T-helper 1 cell treated with Interleukin-12 subunit alpha and Interleukin-12 subunit beta and Interleukin-4 antibody, amounts not matched to agents 30 μg/mL and 1 μg/mL, for 36 hours (primary cell): ENCODE results near the gene GGCX.
"Not testable (repeated sequence)": the region's sequence is repeated elsewhere in the genome, so short reads cannot be mapped to it uniquely, and the experiment has no call there.

Experiments used
- H3K27ac Mint-ChIP-seq: one replicate; pipeline ENCODE4 v1.8.0; 2021; ENCODE audit warnings: mild to moderate bottlenecking, mixed read lengths
- H3K27me3 Mint-ChIP-seq: one replicate; pipeline ENCODE4 v1.8.0; 2021; ENCODE audit warnings: low read depth, mixed read lengths
- H3K36me3 Mint-ChIP-seq: one replicate; pipeline ENCODE4 v1.8.0; 2021; ENCODE audit warnings: low read depth, mixed read lengths
- H3K4me1 Mint-ChIP-seq: one replicate; pipeline ENCODE4 v1.8.0; 2021; ENCODE audit warnings: low read depth, mixed read lengths
- H3K4me3 Mint-ChIP-seq: one replicate; pipeline ENCODE4 v1.8.0; 2021; ENCODE audit warnings: mild to moderate bottlenecking, moderate library complexity, mixed read lengths
- H3K9me3 Mint-ChIP-seq: one replicate; pipeline ENCODE4 v1.8.0; 2021; ENCODE audit warnings: mixed read lengths

GGCX gene

DNA sequence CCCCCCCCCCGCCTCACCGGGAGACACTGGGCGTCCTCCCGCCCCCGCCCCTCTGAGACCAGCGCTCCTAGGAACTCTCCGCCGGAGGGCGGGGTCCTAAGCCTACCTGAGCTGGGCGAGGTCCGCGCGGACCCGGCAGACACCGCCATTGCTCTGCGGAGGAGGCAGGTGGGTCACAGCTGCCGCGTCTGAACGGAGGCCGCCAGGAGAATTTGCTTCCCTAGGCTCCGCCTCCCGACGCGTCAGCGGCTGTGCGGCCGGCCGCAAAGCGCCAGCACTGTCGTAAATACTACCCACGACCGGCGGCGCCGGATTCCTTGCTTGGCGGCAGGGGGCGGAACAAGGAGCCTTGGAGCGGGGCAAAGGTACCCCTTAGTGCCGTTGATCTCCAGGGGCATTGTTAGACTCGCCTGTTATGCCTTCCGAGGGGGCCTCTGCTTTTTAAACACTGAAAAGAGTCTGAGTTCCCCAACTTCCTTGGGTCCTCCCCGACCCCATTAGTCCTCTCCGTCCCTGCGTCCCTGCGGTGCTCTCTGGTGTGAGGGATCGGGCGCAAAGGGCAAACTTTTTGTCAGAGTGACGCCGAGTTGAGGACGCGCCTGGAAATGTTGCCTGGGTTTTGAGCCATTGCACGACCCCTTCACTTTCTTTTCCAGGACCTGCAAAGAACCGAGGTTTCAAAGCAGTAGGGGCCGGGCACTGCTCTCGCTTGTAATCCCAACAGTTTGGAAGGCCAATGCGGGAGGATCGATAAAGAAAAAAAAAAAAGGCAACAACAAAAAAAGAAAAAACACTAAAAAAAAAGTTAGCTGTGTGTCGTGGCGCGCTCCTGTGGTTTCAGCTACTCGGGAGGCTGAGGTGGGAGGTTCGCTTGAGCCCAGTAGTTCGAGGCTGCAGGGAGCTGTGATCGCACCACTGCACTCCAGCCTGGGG lies at the start of gene GGCX:
GGCX (minus strand) TSS at position 214 of the 933 bp plus-strand sequence; CDS start at position 149, 65 bp downstream.
- H3K36me3 Mint-ChIP-seq = no peaks in the 10 kb centered on the region

DNA sequence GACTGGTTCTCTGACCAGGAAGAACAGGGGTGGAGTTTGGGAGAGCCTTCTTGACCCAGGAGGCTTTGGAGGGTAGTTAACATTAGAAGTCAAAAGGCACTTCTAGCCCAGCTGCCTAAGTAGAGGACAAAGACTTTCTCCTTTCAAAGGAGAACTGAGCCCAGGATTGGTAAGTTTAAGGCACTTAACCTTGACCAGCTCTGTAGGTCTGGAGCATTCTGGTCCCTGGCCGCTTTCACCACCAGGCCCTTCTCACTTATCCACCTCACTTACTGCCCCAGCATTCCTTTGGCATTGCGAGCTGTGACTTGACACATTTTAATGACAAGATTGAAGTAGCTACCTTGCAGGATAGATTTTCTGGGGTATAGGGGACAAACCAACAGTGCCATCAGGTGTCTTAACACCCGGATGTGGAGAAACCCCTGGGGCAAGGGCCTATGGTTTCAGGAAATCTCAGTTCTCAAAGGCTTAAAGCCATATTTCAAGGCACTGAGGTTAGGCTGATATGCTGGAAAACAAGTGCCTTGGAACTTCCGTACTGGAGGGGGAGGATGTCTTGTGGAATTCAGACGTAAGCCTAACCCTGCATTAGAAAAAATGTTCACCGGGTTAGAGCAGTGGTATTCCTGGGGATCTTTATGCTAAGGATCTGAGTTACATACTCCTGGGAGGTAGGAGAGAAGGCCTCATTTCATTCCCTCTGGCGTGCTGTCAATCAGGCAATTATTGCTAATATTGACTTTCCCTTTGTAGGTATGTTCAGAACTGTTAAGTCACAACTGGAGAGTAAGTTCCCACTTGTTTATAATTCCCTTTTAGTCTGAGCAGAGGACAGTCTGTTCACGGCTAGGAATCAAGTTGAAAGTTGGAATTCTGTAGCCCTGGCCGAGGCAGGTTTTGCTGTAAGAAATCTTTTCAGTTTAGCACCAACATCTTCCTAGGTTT lies 46.2 kb upstream of the GGCX start:
- Mint-ChIP-seq H3K36me3 (peaks cover 21% of the 10 kb centered on the region), H3K4me3 (no peak overlapping the region), H3K27me3 (peaks cover 3% of the 10 kb centered on the region), H3K27ac (no peak overlapping the region), H3K4me1 (peaks cover 29% of the 10 kb centered on the region), H3K9me3 (no peaks in the 10 kb centered on the region)

More for the DNA sequence above, at the start of gene GGCX:
- H3K27me3 Mint-ChIP-seq = peaks cover 4% of the 10 kb centered on the region
- H3K27ac Mint-ChIP-seq = peak within 1 kb of the TSS; percentile 93
- H3K4me1 Mint-ChIP-seq = peaks cover 22% of the 10 kb centered on the region
- peak within 1 kb of the TSS; percentile 91 for H3K4me3 Mint-ChIP-seq
- no peaks in the 10 kb centered on the region for H3K9me3 Mint-ChIP-seq

DNA sequence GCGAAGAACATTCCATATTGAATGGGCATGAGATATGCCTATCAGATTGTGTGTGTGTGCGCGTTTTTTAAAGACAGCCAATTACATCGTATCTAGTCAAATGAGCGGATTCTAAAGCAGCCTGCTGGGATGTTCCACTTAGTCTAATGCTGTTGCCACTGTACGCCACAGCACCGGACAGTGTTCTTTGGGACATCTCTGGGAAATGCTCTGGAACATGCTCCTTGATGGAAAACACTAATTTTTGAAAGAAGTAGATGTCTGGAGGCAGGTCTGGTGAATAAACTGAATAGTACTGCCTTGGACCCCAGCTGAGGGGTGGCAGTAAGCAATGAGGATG lies 44.8 kb upstream of the GGCX start:
- H3K27ac Mint-ChIP-seq = no peak overlapping the region

DNA sequence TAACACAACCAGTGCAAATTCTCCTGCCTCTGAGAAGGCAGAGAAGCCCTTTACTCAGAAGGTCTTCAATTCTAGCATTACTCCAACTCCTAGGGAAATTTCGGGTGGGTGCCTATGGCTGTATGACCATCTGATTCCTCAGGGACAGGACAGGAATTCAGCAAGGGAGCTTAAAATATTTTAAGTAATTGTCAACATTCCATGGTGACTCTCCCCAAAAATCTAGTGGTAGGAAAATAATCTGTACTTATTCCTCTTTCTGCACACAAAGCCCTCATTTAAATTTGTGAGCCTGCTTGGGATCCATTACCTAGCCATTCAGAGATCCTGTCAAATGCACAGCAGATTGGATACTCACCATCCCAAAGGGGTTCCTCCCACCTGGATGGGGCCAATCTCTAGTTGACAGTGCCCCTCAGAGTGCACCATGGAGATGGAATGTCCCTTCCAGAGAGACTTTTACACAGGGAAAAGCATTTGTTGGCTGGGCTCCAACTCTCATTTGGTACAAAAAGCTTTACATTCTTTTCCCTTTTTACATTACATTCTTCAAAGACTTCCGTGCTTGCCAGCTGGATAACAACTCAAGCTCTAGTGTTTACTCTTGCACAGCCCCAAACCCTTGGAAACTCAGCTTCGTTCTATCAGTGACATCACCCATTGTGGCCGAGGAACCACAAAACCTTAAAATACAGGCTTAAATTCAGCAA lies 44.3 kb upstream of the GGCX start:
- Mint-ChIP-seq H3K27me3 (peaks cover 3% of the 10 kb centered on the region), H3K4me3 (no peak overlapping the region), H3K4me1 (peaks cover 25% of the 10 kb centered on the region), H3K9me3 (no peaks in the 10 kb centered on the region), H3K36me3 (peaks cover 20% of the 10 kb centered on the region), H3K27ac (no peak overlapping the region)

More for the DNA sequence above, 44.8 kb upstream of the GGCX start:
- Mint-ChIP-seq H3K4me1 (peaks cover 26% of the 10 kb centered on the region), H3K36me3 (peaks cover 20% of the 10 kb centered on the region), H3K27me3 (peaks cover 3% of the 10 kb centered on the region), H3K4me3 (no peak overlapping the region), H3K9me3 (no peaks in the 10 kb centered on the region)

DNA sequence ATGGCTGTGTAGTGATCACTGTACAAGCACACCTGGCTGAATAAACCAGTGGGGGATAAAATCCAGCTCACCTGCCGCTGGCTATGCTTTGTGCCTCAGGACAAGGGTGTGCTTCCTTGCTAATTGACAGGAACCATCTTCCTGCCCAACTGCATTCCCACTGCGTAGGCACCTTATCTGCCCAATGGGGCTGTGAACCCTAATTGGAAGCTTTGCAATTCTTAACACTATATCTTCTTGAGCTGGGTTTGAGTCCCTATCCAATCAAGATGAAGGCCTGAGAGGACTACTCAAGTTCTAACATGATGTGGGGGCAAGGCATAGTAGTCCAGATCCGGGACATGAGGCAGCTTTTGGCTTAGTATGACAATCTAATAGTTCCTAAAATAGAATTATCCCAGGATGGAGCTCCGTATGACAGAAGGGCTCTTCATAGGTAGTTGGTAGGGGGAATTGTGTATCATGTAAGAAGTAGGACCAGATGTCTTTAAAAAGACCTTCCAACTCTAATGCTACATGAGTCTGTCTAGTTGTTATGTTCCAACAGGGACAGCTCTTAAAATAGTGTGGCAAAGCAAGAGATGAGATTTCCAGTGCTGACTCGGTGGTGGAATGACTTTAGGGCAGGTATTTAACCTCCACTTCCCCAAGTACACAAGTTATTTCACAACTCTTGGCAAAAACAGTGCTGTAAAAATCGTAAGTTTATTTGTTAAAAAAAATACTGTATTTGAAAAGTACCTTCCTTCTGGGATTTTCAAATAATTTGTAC lies 43.5 kb upstream of the GGCX start:
- Mint-ChIP-seq H3K36me3 (peaks cover 15% of the 10 kb centered on the region), H3K4me3 (no peak overlapping the region), H3K4me1 (peaks cover 21% of the 10 kb centered on the region), H3K27ac (no peak overlapping the region), H3K9me3 (no peaks in the 10 kb centered on the region), H3K27me3 (peaks cover 3% of the 10 kb centered on the region)

DNA sequence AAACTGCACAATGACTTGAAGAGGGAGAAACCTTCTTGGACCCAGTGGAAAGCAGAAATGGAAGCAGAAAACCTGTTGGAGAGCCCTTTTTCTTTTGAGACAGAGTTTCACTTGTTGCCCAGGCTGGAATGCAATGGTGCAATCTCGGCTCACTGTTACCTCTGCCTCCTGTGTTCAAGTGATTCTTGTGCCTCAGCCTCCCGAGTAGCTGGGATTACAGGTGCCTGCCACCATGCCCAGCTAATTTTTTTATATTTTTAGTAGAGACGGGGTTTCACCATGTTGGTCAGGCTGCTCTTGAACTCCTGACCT lies 42.8 kb upstream of the GGCX start:
- H3K27me3 Mint-ChIP-seq, H3K4me3 Mint-ChIP-seq, H3K9me3 Mint-ChIP-seq, H3K27ac Mint-ChIP-seq: not testable (repeated sequence)
- H3K4me1 Mint-ChIP-seq = peaks cover 17% of the 10 kb centered on the region
- H3K36me3 Mint-ChIP-seq = peaks cover 12% of the 10 kb centered on the region

DNA sequence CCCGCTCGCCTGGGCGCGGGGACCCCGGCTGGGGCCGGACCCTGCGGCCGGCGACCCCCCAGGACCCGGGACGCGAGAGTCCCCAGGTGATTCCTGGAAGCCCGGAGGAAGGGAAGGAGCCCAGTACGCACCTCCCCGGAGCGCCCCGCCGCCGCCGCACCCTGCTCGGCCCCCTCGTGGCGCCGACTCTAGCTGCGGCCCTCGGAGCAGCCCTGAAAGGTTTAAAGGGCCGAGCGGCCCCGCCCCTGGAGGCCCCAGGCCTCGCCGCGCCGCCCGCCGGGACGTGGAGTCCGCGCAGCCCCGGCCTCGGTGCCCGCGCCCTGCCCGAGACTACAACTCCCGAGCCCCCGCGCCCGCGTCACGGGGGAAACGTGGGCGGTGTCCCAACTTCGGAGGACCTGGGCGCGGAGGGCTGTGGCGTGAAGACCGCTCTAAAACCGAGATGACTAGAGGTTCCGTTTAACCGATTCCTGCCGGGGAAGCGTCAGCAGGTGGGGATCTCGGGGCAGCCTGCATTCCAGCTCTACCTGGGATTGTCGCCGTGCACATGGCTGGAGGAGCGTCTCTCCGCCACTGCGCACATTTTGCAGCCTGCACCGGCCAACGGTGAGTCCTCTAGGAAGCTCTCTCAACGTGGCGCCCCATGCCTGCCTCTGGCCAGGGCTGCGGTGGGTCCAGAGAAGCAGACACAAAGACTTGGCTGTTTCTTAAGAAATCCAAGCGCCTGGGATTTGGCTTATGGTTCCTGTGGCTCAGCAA lies 41.4 kb upstream of the GGCX start, which contains the start of gene TMEM150A:
TMEM150A (minus strand) TSS at position 223 of the 759 bp plus-strand sequence. CDS start 750 bp downstream, outside the sequence.
- H3K4me3 Mint-ChIP-seq = peak within 1 kb of the TSS; percentile 90
- H3K36me3 Mint-ChIP-seq = peaks cover 7% of the 10 kb centered on the region
- H3K4me1 Mint-ChIP-seq = peaks cover 11% of the 10 kb centered on the region
- no peak within 1 kb of the TSS for H3K27ac Mint-ChIP-seq
- peaks cover 3% of the 10 kb centered on the region for H3K27me3 Mint-ChIP-seq
- H3K9me3 Mint-ChIP-seq = no peaks in the 10 kb centered on the region

DNA sequence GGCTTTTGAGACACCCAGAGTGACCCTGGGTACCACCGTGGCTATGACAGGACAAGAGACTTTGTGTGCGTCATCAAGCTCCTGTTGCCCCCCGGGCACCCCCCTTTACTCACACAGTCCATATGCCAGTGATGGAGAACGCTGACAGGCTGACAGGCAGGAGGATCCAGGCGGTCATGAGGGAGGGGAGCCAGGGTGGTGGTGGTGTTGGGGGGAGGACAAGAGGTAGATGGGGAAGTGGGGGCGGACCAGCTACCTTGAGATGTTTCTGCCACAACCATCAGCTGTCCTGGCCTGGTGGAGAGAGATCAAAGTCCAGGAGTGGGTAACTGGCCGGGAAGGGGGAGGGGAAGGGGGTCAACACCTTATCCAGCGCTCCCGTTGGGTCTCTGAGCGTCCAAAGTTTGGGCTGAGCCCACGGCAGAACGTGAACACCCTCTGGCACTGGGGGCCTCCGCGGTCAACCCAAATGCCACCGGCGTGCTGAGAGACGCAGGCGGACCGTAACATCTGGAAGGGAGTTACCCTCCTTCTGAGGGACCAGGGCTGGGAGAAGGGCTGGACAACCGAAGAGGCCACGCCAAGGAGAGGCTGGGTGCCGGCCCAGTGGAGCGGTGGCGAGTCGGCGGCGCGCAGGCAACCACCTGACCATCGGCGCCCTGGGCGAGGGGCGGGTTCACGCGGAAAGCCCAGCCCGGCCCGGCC lies 40.6 kb upstream of the GGCX start:
- peaks cover 15% of the 10 kb centered on the region for H3K4me1 Mint-ChIP-seq
- H3K36me3 Mint-ChIP-seq = peaks cover 10% of the 10 kb centered on the region
- H3K4me3 Mint-ChIP-seq = peak overlapping the region; percentile 78
- peaks cover 3% of the 10 kb centered on the region for H3K27me3 Mint-ChIP-seq
- no peaks in the 10 kb centered on the region for H3K9me3 Mint-ChIP-seq
- no peak overlapping the region for H3K27ac Mint-ChIP-seq

DNA sequence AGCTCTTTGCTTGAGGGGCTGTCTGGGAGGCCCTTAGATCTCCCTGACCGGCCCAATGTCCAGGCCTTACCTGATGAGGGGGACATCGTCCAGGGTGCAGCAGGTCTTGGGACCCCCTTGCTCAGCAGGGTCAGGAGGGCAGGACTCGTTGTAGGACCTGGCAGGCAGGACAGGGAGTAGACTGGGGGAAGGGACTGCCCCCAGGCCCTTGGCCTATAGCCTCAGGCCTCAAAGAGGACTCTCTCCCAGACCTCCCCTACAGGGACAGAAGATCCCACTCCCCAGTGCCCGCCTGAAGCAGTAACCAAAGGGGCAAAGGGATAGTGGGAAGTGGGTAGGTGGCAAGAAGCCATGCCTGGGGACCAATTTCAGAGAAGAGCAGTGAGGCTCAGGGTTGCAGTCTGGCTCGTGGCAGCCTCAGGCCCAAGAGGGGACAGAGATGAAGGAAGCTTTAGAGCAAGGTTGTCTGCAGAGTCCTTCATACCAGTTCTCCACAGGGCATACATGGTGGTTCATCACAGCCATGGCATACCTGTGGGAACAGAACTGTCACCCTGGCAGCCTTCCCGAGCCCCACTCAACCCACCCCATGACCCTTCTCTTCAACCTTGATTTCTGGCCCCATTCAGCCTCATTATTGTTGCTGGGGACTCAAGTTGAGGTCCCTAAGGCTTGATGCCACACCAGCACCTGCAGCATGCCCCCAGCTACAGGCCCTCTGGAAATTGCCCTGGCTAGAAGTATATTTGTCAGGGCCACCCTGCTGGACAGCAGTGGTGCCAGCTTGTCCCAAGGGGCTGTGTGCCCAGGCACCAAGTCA lies 39.9 kb upstream of the GGCX start:
- Mint-ChIP-seq H3K4me3 (peak overlapping the region; percentile 78), H3K36me3 (peaks cover 12% of the 10 kb centered on the region), H3K9me3 (no peaks in the 10 kb centered on the region), H3K27me3 (peaks cover 3% of the 10 kb centered on the region), H3K4me1 (peaks cover 20% of the 10 kb centered on the region), H3K27ac (no peak overlapping the region)

DNA sequence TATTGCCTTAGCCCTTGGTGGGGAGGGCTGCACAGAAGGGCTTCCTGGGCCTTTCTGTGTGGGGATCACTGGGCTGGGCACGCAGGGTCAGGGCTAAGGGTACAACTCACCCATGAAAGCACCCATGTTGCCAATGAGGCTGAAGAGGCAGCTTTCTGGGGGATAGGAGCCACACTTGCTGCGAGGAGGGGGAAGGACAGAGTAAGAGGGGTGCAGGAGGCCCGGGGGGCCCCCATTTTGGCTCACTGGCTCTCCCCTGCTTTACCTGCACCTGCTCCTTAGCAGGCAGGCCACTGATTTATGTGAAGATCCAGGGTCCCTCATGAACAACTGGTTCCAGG lies 38.9 kb upstream of the GGCX start:
- peaks cover 15% of the 10 kb centered on the region for H3K36me3 Mint-ChIP-seq
- H3K9me3 Mint-ChIP-seq = no peaks in the 10 kb centered on the region
- no peak overlapping the region for H3K4me3 Mint-ChIP-seq
- peaks cover 26% of the 10 kb centered on the region for H3K4me1 Mint-ChIP-seq
- no peak overlapping the region for H3K27ac Mint-ChIP-seq
- peaks cover 3% of the 10 kb centered on the region for H3K27me3 Mint-ChIP-seq

DNA sequence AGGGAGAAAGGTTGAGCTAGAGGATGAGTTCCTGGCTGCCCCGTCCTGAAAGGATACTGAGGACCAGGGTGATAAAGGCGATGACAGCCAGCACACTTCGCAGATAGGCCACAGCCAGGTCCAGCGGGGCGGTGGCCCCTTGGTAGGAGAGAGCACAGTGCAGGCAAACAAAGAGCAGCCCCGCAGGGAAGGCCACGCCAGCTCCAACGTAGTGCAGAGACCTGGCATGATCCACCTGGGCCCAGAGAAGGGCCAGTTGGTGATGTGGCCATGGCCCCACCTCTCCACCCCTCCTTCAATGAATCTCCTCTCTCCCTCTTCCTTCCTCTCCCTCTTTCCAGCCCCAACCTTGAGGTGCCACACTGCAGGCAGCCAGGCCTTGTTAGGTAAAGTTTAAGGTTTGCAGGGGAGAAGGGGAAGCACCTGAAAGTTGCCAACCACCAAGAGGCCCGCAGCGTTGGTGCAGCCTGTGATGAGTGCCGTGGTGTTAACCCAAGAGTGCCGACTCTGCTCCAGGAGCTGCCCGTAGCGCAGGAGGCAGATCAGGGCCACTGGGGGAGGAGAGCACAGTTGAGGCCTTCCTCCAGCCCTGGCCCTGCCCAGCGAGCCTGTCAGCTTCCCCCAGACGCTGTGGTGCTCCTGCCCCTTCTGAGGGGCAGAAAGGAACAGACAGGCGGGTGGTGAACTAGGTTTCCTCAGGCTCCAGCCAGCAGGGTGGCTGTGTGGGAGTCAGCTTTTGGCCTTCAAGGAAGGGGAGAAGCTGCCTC lies 38.4 kb upstream of the GGCX start:
- Mint-ChIP-seq H3K4me1 (peaks cover 28% of the 10 kb centered on the region), H3K9me3 (no peaks in the 10 kb centered on the region), H3K27ac (no peak overlapping the region), H3K27me3 (peaks cover 3% of the 10 kb centered on the region), H3K4me3 (no peak overlapping the region), H3K36me3 (peaks cover 15% of the 10 kb centered on the region)
